Activated CD4-positive, alpha-beta T cell treated with anti-CD3 and anti-CD28 coated beads, Interleukin-2, Interleukin-4, amounts not matched to agents 100 ng/mL and 50 ng/mL, durations not matched to agents 16 hours and 8 hours (primary cell): ENCODE data around the gene IQGAP3.

ENCODE experiments used
- DNase-seq: peaks from one replicate; pipeline ENCODE4 v3.0.0-alpha.2; 2020; ENCODE audit warnings: low spot score

IQGAP3 gene

GRCh38 chr1:156539818-156540355 is 32.5 kb downstream of the IQGAP3 start:
- DNase-seq, result no peak

- DNase-seq, result no peak
These were observed 33.5 kb downstream of the IQGAP3 start for GRCh38 chr1:156538711-156539440.

GRCh38 chr1:156537027-156537426 is 35.3 kb downstream of the IQGAP3 start:
- DNase-seq, result no peak

GRCh38 chr1:156534424-156535060 is 37.8 kb downstream of the IQGAP3 start:
- DNase-seq, result no peak

- DNase-seq, result no peak
These were observed 38.7 kb downstream of the IQGAP3 start for GRCh38 chr1:156533568-156534220.

- no peak for DNase-seq
These were observed 40.0 kb downstream of the IQGAP3 start for GRCh38 chr1:156532374-156532773.

GRCh38 chr1:156530006-156530405 is 42.4 kb downstream of the IQGAP3 start:
- no peak for DNase-seq

GRCh38 chr1:156528875-156529425 is 43.4 kb downstream of the IQGAP3 start:
- DNase-seq, result no peak

- DNase-seq, result no peak
These were observed 44.1 kb downstream of the IQGAP3 start for GRCh38 chr1:156528231-156528630.

GRCh38 chr1:156527584-156527983 is 44.8 kb downstream of the IQGAP3 start:
- DNase-seq, result no peak

- no peak for DNase-seq
These were observed 46.4 kb downstream of the IQGAP3 start for GRCh38 chr1:156525856-156526489.

GRCh38 chr1:156525071-156525501 is 47.3 kb downstream of the IQGAP3 start:
- DNase-seq, result no peak

GRCh38 chr1:156524481-156524869 is 47.9 kb downstream of the IQGAP3 start:
- no peak for DNase-seq

GRCh38 chr1:156523801-156524480 is 48.4 kb downstream of the IQGAP3 start:
- DNase-seq, result no peak

- DNase-seq, result no peak
These were observed 49.9 kb downstream of the IQGAP3 start for GRCh38 chr1:156522443-156522970.

- no peak for DNase-seq
These were observed 54.6 kb downstream of the IQGAP3 start for GRCh38 chr1:156517748-156518147.

GRCh38 chr1:156516821-156517220 is 55.5 kb downstream of the IQGAP3 start:
- no peak for DNase-seq

- DNase-seq, result no peak
These were observed 56.4 kb downstream of the IQGAP3 start for GRCh38 chr1:156515956-156516355.

GRCh38 chr1:156513185-156513584 is 59.2 kb downstream of the IQGAP3 start:
- no peak for DNase-seq

- peak; percentile 80 for DNase-seq
These were observed 60.7 kb downstream of the IQGAP3 start for GRCh38 chr1:156511644-156512043.

- DNase-seq, result no peak
These were observed 61.7 kb downstream of the IQGAP3 start for GRCh38 chr1:156510709-156511108.
